ENCODE results near the gene GSTA5.
"Not testable (repeated sequence)": the region's sequence is repeated elsewhere in the genome, so short reads cannot be mapped to it uniquely, and the experiment has no call there.

GSTA5 gene

GRCh38 chr6:52830869-52831268 lies 9.7 kb downstream of the GSTA5 start:
- not testable (repeated sequence) for DNase-seq

- DNase-seq, result no peak
These were observed 11.4 kb downstream of the GSTA5 start for GRCh38 chr6:52829046-52829817.

GRCh38 chr6:52828621-52829020 lies 12.0 kb downstream of the GSTA5 start:
- not testable (repeated sequence) for DNase-seq

GRCh38 chr6:52827073-52827783 lies 13.4 kb downstream of the GSTA5 start:
- DNase-seq, result not testable (repeated sequence)

- DNase-seq, result no peak
These were observed 14.1 kb downstream of the GSTA5 start for GRCh38 chr6:52826513-52826912.

GRCh38 chr6:52825900-52826459 lies 14.6 kb downstream of the GSTA5 start:
- not testable (repeated sequence) for DNase-seq

- not testable (repeated sequence) for DNase-seq
These were observed 15.3 kb downstream of the GSTA5 start for GRCh38 chr6:52825270-52825793.

- no peak for DNase-seq
These were observed 18.8 kb downstream of the GSTA5 start for GRCh38 chr6:52821842-52822241.

- DNase-seq, result no peak
These were observed 20.4 kb downstream of the GSTA5 start for GRCh38 chr6:52820198-52820597.

GRCh38 chr6:52815167-52816092 lies 25.2 kb downstream of the GSTA5 start:
- DNase-seq, result no peak

GRCh38 chr6:52814545-52814944 lies 26.1 kb downstream of the GSTA5 start:
- not testable (repeated sequence) for DNase-seq

GRCh38 chr6:52809777-52810176 lies 30.8 kb downstream of the GSTA5 start:
- DNase-seq, result not testable (repeated sequence)

GRCh38 chr6:52808660-52809059 lies 32.0 kb downstream of the GSTA5 start:
- DNase-seq, result no peak

- not testable (repeated sequence) for DNase-seq
These were observed 36.9 kb downstream of the GSTA5 start, which contains the start of gene GSTA1 for GRCh38 chr6:52803668-52804255. TSS of gene GSTA1 (minus strand) at chr6:52803816. CDS start at chr6:52799267, 4,549 bp downstream.

- DNase-seq, result no peak
These were observed 37.8 kb downstream of the GSTA5 start for GRCh38 chr6:52802806-52803205.

- no peak for DNase-seq
These were observed 39.3 kb downstream of the GSTA5 start for GRCh38 chr6:52801188-52801841.

GRCh38 chr6:52799272-52799671 lies 41.3 kb downstream of the GSTA5 start:
- not testable (repeated sequence) for DNase-seq

- not testable (repeated sequence) for DNase-seq
These were observed 46.2 kb downstream of the GSTA5 start for GRCh38 chr6:52794366-52794765.

GRCh38 chr6:52790861-52791260 lies 49.8 kb downstream of the GSTA5 start:
- no peak for DNase-seq

- not testable (repeated sequence) for DNase-seq
These were observed 51.0 kb downstream of the GSTA5 start for GRCh38 chr6:52789658-52790057.

- DNase-seq, result no peak
These were observed 52.1 kb downstream of the GSTA5 start for GRCh38 chr6:52788478-52788877.
